Measurements from ENCODE around the gene TMEM117. TPM values are rescaled to one million over a fixed set of nuclear protein-coding genes. Genes with fewer than 3 reads are reported as not detected.

Gene TMEM117
- 20.6 and 22.4 TPM in 2 replicates for total RNA-seq

DNA sequence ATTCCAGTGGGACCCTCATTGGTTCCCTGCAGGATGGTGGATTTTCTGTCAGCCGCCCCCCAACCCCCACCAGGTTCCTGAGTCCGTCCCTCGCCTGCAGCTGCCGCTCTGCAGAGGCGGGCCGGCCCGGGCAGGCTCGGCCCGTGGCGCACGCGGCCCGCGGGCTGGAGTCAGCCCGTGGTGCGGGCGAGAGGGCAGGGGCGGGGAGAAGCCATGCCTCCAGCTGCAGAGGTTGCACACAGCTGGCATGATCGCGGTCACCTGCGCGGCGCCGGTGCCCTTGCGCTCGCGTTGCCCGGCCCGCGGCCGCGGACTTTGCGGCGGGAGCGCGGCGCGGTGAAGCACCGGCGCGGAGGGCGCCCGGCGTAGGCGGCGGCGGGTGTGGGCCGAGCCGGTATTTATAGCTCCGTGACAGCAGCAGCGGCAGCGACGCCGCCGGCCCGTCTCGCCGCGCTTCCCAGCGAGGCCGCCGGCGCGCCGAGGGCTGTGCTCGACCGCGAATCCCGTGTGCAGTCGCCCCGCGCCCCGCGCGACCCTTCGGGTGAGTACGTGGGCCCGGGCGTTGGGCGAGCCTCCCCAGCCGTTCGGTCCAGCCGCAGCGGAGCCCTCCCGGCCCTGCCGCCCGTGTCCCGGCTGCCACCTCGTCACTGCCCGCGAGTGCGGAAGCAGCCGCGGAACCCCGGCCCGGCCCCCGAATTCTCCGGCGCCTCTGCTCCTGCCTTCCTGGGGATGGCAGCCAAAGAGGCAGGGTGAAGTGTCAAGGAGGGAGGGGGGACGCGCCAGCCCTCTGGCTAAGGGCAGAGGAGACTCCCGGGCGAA is at the start of gene TMEM117:
TMEM117 (plus strand) TSS at position 426 of the 819 bp plus-strand sequence.
- DNase-seq (ENCODE audit: insufficient read length, low spot score, missing footprints): peak; percentile 94
- TF ChIP-seq CTCF (IDR thresholded peaks at IDR 0.05; ENCODE audit: extremely low read depth, low read depth, low read length): no peak
- peak within 1 kb of the TSS; percentile 54 for H3K27ac ChIP-seq (ENCODE audit: low read depth, low read length)
- H4K20me1 ChIP-seq (ENCODE audit: insufficient read depth, low read length): no peaks in the 10 kb centered on the region
- no peaks in the 10 kb centered on the region for H3K36me3 ChIP-seq (ENCODE audit: insufficient read depth, low read length)
- H3K4me1 ChIP-seq (ENCODE audit: insufficient read depth, low read length): peaks cover 5% of the 10 kb centered on the region
- H2AFZ ChIP-seq (ENCODE audit: low read length): peak within 1 kb of the TSS; percentile 76
- no peaks in the 10 kb centered on the region for H3K27me3 ChIP-seq (ENCODE audit: insufficient read depth, low read length)
- peak within 1 kb of the TSS; percentile 80 for H3K4me3 ChIP-seq (ENCODE audit: insufficient read depth, low read length)
- peak within 1 kb of the TSS; percentile 81 for H3K4me2 ChIP-seq (ENCODE audit: insufficient read depth, low read length)
- no peaks in the 10 kb centered on the region for H3K9me3 ChIP-seq (ENCODE audit: low read depth, low read length)
- H3K79me2 ChIP-seq (ENCODE audit: insufficient read depth, low read length): peaks cover 25% of the 10 kb centered on the region

- Histone ChIP-seq H3K9me3 (ENCODE audit: low read depth, low read length) (no peaks in the 10 kb centered on the region), H3K79me2 (ENCODE audit: insufficient read depth, low read length) (no peaks in the 10 kb centered on the region), H3K36me3 (ENCODE audit: insufficient read depth, low read length) (peaks cover 39% of the 10 kb centered on the region), H3K4me1 (ENCODE audit: insufficient read depth, low read length) (peaks cover 4% of the 10 kb centered on the region), H3K27ac (ENCODE audit: low read depth, low read length) (no peak overlapping the region), H2AFZ (ENCODE audit: low read length) (no peak overlapping the region), H3K4me3 (ENCODE audit: insufficient read depth, low read length) (no peak overlapping the region), H4K20me1 (ENCODE audit: insufficient read depth, low read length) (no peaks in the 10 kb centered on the region), H3K27me3 (ENCODE audit: insufficient read depth, low read length) (no peaks in the 10 kb centered on the region), H3K4me2 (ENCODE audit: insufficient read depth, low read length) (no peak overlapping the region)
- no peak for TF ChIP-seq CTCF (IDR thresholded peaks at IDR 0.05; ENCODE audit: extremely low read depth, low read depth, low read length)
- DNase-seq (ENCODE audit: insufficient read length, low spot score, missing footprints): peak; percentile 13
Observed at GRCh38 chr12:43786899-43787693, 48.8 kb upstream of the TMEM117 start.

DNA sequence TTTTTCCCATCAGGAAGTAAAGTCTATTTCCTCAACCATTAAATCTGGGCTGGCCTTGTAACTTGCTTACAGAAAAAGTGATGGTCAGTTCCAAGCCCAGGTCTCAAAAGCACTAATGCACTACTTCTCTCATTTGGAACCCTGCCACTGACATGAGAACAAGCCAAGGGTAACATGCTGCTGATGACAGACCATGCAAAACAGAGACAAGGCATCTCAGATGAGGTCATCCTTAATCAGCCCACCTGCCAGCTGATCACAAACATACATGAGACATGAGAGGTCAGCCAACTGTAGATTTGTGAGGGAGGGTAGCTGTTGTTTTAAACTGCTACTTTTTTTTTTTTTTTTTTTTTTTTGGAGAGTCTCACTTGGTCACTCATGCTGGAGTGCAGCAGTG is 45.9 kb upstream of the TMEM117 start:
- no peaks in the 10 kb centered on the region for H3K79me2 ChIP-seq (ENCODE audit: insufficient read depth, low read length)
- H3K4me1 ChIP-seq (ENCODE audit: insufficient read depth, low read length): peaks cover 4% of the 10 kb centered on the region
- no peak overlapping the region for H3K4me3 ChIP-seq (ENCODE audit: insufficient read depth, low read length)
- H4K20me1 ChIP-seq (ENCODE audit: insufficient read depth, low read length): no peaks in the 10 kb centered on the region
- no peak overlapping the region for H2AFZ ChIP-seq (ENCODE audit: low read length)
- H3K27me3 ChIP-seq (ENCODE audit: insufficient read depth, low read length): no peaks in the 10 kb centered on the region
- no peak for TF ChIP-seq CTCF (IDR thresholded peaks at IDR 0.05; ENCODE audit: extremely low read depth, low read depth, low read length)
- no peak overlapping the region for H3K4me2 ChIP-seq (ENCODE audit: insufficient read depth, low read length)
- DNase-seq (ENCODE audit: insufficient read length, low spot score, missing footprints): no peak
- no peaks in the 10 kb centered on the region for H3K9me3 ChIP-seq (ENCODE audit: low read depth, low read length)
- H3K27ac ChIP-seq (ENCODE audit: low read depth, low read length): no peak overlapping the region
- peaks cover 13% of the 10 kb centered on the region for H3K36me3 ChIP-seq (ENCODE audit: insufficient read depth, low read length)

All from osteoblast (primary cell).